A549 (cell line): ENCODE measurements around the gene GBA2. TPM values are rescaled to one million over a fixed set of nuclear protein-coding genes. Genes with fewer than 3 reads are reported as not detected.

Experiments used
- ATAC-seq, 2 experiments: fragments of 200-7000 bp in 1 of 2; fragments of >200 bp in 1 of 2; cut with Nextera tagmentation in 1 of 2; cut with Tn5 transposase in 1 of 2; 3 replicates each; pipeline versions ENCODE4 v1.8.0 to v1.9.1; 2018 to 2020; ENCODE audit warnings: mild to moderate bottlenecking in 1 of 2, moderate library complexity in 1 of 2
- CTCF ChIA-PET: fragments of 300-600 bp; sonication (Branson Sonifier 250); formaldehyde crosslinking; extraction: SDS; loops from one replicate; lab custom pipeline; 2021; ENCODE audit warnings: antibody characterized with exemption, inconsistent platforms; lab: Yijun Ruan, JAX
- POLR2A ChIA-PET: fragments of 350-600 bp; formaldehyde crosslinking; extraction: SDS; loops from one replicate; lab custom pipeline; 2021; ENCODE audit warnings: antibody characterized with exemption, inconsistent platforms; lab: Yijun Ruan, JAX
- DNase-seq, 2 experiments: peaks; one replicate each; pipeline versions ENCODE4 v3.0.0 to v3.0.0-alpha.2; 2011 to 2016; ENCODE audit warnings: low read depth in 1 of 2, low spot score in 1 of 2
- FAIRE-seq: peaks from 2 replicates; lab custom pipeline; 2011; peaks lifted over from hg19 to GRCh38; lab: Jason Lieb, UNC
- H3K27ac ChIP-seq, 2 experiments: fragments of >200 bp; sonication (Bioruptor Twin); formaldehyde crosslinking; 3 replicates each; pipeline ENCODE4 v1.5.1; 2016 to 2017
- H3K4me1 ChIP-seq: fragments of >200 bp; sonication (Bioruptor Twin); formaldehyde crosslinking; 3 replicates; pipeline ENCODE4 v1.6.1; 2016
- H3K4me2 ChIP-seq: fragments of >200 bp; sonication (Bioruptor Twin); formaldehyde crosslinking; 3 replicates; pipeline ENCODE4 v1.6.1; 2016
- H3K4me3 ChIP-seq: fragments of >200 bp; sonication (Bioruptor Twin); formaldehyde crosslinking; 3 replicates; pipeline ENCODE4 v1.5.1; 2016
- H3K9me3 ChIP-seq: fragments of >200 bp; sonication (Bioruptor Twin); formaldehyde crosslinking; 3 replicates; pipeline ENCODE4 v1.6.1; 2016
- CEBPB ChIP-seq, 2 experiments: fragments of >200 bp in 1 of 2; sonication (Bioruptor Twin) in 1 of 2; formaldehyde crosslinking in 1 of 2; IDR thresholded peaks; 2 replicates each; pipeline ENCODE4 v1.6.1; 2012 to 2016
- EHF ChIP-seq: fragments of 250-450 bp; sonication (Bioruptor Pico); IDR thresholded peaks from 2 replicates; pipeline ENCODE4 v1.5.0; 2020; ENCODE audit warnings: mild to moderate bottlenecking
- FOXS1 ChIP-seq: fragments of 250-450 bp; sonication (Bioruptor Pico); IDR thresholded peaks from 2 replicates; pipeline ENCODE4 v1.5.0; 2020; ENCODE audit warnings: mild to moderate bottlenecking, moderate library complexity
- HMGXB4 ChIP-seq: fragments of 250-450 bp; sonication (Bioruptor Pico); IDR thresholded peaks from 2 replicates; pipeline ENCODE4 v1.5.0; 2021; ENCODE audit warnings: mild to moderate bottlenecking, moderate library complexity, borderline replicate concordance
- HOXA7 ChIP-seq: fragments of 250-450 bp; sonication (Bioruptor Pico); IDR thresholded peaks from 2 replicates; pipeline ENCODE4 v1.5.0; 2020; ENCODE audit warnings: mild to moderate bottlenecking, moderate library complexity
- KDM5A ChIP-seq: fragments of 200-600 bp; sonication (generic); IDR thresholded peaks from 2 replicates; pipeline ENCODE4 v1.6.1; 2016; ENCODE audit warnings: antibody characterized with exemption, mild to moderate bottlenecking
- NFE2L2 ChIP-seq: fragments of 150-350 bp; conservative IDR thresholded peaks from 2 replicates; pipeline ENCODE4 v1.6.1; 2014; ENCODE audit warnings: low read length
- NR3C1 ChIP-seq: fragments of >200 bp; sonication (Bioruptor Twin); formaldehyde crosslinking; IDR thresholded peaks from 3 replicates; pipeline ENCODE4 v1.6.1; 2017
- POLR2A ChIP-seq: IDR thresholded peaks from 2 replicates; pipeline ENCODE4 v1.6.1; 2012; ENCODE audit warnings: mild to moderate bottlenecking, low read length
- RAD21 ChIP-seq, 2 experiments: fragments of >200 bp in 1 of 2; sonication (Bioruptor Twin) in 1 of 2; formaldehyde crosslinking in 1 of 2; IDR thresholded peaks in 1 of 2; conservative IDR thresholded peaks in 1 of 2; 2 replicates in 1 of 2; 3 replicates in 1 of 2; pipeline ENCODE4 v1.6.1; 2012 to 2018; ENCODE audit warnings: inconsistent platforms in 1 of 2
- ZC3H11A ChIP-seq: fragments of 450-650 bp; IDR thresholded peaks from 2 replicates; pipeline ENCODE4 v1.6.1; 2014; ENCODE audit warnings: antibody characterized with exemption, mild to moderate bottlenecking
- WGBS: methylation state at CpG from one replicate; pipeline ENCODE4 v1.1.6; 2017; ENCODE audit errors: missing lambda C conversion rate; 5-methylcytosine and 5-hydroxymethylcytosine counted together
- polyA plus RNA-seq, 4 experiments: library from polyadenylated mRNA; depleted of rRNA in 3 of 4; stranded (reverse); fragments of >200 nt; fragmentation: RNase III in 1 of 4; extraction: RNeasy Plus Mini Kit Qiagen cat#74134 plus additional on column Dnase treatment in 1 of 4; gene quantifications; 2 replicates in 3 of 4; 3 replicates in 1 of 4; pipeline ENCODE4 v1.2.3, GENCODE V29; 2011 to 2017
- TF ChIP-seq, protein P1 (sequence below): fragments of >200 bp; sonication (Bioruptor Twin); formaldehyde crosslinking; IDR thresholded peaks from 3 replicates; pipeline ENCODE4 v1.5.1; 2016
- TF ChIP-seq, protein P2 (sequence below): fragments of >200 bp; sonication (Bioruptor Twin); formaldehyde crosslinking; IDR thresholded peaks from 2 replicates; pipeline ENCODE4 v1.6.1; 2016

Gene GBA2
- polyA plus RNA-seq, 2 of the 4 experiments (the other 2 are of a cell fraction), result 38.9 to 40.0 TPM

- WGBS, result 88% methylated on average over 7 of the region's 7 CpGs
- H3K27ac ChIP-seq, result no peak overlapping the region
- TF ChIP-seq KDM5A (no peak), CEBPB (IDR thresholded peaks at IDR 0.05) (no peak)
- TF ChIP-seq, protein P1, sequence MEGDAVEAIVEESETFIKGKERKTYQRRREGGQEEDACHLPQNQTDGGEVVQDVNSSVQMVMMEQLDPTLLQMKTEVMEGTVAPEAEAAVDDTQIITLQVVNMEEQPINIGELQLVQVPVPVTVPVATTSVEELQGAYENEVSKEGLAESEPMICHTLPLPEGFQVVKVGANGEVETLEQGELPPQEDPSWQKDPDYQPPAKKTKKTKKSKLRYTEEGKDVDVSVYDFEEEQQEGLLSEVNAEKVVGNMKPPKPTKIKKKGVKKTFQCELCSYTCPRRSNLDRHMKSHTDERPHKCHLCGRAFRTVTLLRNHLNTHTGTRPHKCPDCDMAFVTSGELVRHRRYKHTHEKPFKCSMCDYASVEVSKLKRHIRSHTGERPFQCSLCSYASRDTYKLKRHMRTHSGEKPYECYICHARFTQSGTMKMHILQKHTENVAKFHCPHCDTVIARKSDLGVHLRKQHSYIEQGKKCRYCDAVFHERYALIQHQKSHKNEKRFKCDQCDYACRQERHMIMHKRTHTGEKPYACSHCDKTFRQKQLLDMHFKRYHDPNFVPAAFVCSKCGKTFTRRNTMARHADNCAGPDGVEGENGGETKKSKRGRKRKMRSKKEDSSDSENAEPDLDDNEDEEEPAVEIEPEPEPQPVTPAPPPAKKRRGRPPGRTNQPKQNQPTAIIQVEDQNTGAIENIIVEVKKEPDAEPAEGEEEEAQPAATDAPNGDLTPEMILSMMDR, result no peak
- no peaks in the 10 kb centered on the region for H3K9me3 ChIP-seq
- peaks cover 23% of the 10 kb centered on the region for H3K4me1 ChIP-seq
- H3K4me2 ChIP-seq, result no peak overlapping the region
- ChIA-PET CTCF (interaction anchor here (0.6 to 13.6 kb wide), 6 partner anchors 11 to 358 kb away, joined by 3 to 122 read pairs (median 3); no protein-coding TSS in a partner anchor), POLR2A (interaction anchor here (0.7 kb wide), 1 partner anchor 18 kb away, joined by 3 read pairs; no protein-coding TSS in a partner anchor)
- FAIRE-seq, result no peak
- no peak overlapping the region for H3K4me3 ChIP-seq
- no peak; a peak in 1 of 6 replicates for ATAC-seq
- no peak for DNase-seq
These were observed 26.0 kb upstream of the GBA2 start for GRCh38 chr9:35774907-35775635.

DNA sequence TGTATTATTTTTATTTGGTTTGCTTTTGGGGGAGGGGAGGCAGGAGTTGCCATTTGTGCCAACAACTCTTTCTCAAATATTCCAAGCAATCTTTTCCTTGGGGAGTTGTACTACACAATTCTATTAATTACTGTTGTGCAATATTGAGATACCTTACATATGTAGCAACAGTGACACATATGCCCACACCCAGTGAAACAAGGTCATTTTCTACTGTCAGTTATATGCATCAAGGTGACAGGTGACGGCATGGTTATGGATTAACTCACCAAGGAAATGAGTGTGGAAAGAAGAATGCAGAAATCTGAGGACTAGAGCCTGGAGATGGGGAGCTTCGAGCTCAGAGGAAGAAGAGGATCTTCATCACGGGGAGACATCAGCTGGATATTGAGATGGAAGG is 22.9 kb upstream of the GBA2 start:
- CTCF ChIA-PET, result interaction anchor here (1.1 to 13.6 kb wide), 3 partner anchors 9 to 17 kb away, joined by 4 to 122 read pairs (median 16); no protein-coding TSS in a partner anchor
- ATAC-seq (peak in 1 of 2 experiments; percentile 26; a peak in 1 of 6 replicates), FAIRE-seq (no peak)

GRCh38 chr9:35771534-35771933 is 22.5 kb upstream of the GBA2 start:
- ATAC-seq (peak in 1 of 2 experiments; percentile 39; a peak in 1 of 6 replicates), FAIRE-seq (no peak), DNase-seq (peak in 1 of 2 experiments; percentile 14)
- no peaks in the 10 kb centered on the region for H3K9me3 ChIP-seq
- TF ChIP-seq, protein P2, sequence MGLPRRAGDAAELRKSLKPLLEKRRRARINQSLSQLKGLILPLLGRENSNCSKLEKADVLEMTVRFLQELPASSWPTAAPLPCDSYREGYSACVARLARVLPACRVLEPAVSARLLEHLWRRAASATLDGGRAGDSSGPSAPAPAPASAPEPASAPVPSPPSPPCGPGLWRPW, result no peak
- no peak overlapping the region for H3K4me3 ChIP-seq
- POLR2A ChIA-PET, result interaction anchor here (0.9 kb wide), 1 partner anchor 15 kb away, joined by 4 read pairs; no protein-coding TSS in a partner anchor
- WGBS, result 31% methylated on average over 1 of the region's 1 CpG
- CTCF ChIA-PET, result interaction anchor here (1.1 to 13.6 kb wide), 6 partner anchors 9 to 111 kb away, joined by 4 to 122 read pairs (median 6); partner anchors contain the start of gene SPAG8
- peaks cover 23% of the 10 kb centered on the region for H3K4me1 ChIP-seq
- no peak overlapping the region for H3K27ac ChIP-seq
- H3K4me2 ChIP-seq, result peak overlapping the region; percentile 61

More for the DNA sequence above, 22.9 kb upstream of the GBA2 start:
- Histone ChIP-seq H3K27ac (no peak overlapping the region), H3K4me3 (no peak overlapping the region), H3K9me3 (no peaks in the 10 kb centered on the region), H3K4me1 (peaks cover 23% of the 10 kb centered on the region)
- peak in 1 of 2 experiments; percentile 14 for DNase-seq
- TF ChIP-seq EHF (CRISPR knock-in tag) (no peak), CEBPB (IDR thresholded peaks at IDR 0.05) (peak; percentile 56 to 61; a peak in 3 of 4 replicates)
- TF ChIP-seq, all 56 proteins: peak for 1
- 22% methylated on average over 3 of the region's 3 CpGs for WGBS
- peak overlapping the region; percentile 61 for H3K4me2 ChIP-seq
- POLR2A ChIA-PET, result interaction anchor here (0.9 kb wide), 1 partner anchor 15 kb away, joined by 4 read pairs; no protein-coding TSS in a partner anchor

GRCh38 chr9:35771075-35771433 is 22.0 kb upstream of the GBA2 start:
- Histone ChIP-seq H3K4me3 (no peak overlapping the region), H3K4me2 (peak overlapping the region; percentile 61), H3K27ac (no peak overlapping the region), H3K4me1 (peaks cover 23% of the 10 kb centered on the region)
- POLR2A ChIA-PET, result interaction anchor here (0.9 kb wide), 1 partner anchor 14 kb away, joined by 4 read pairs; no protein-coding TSS in a partner anchor
- whole genome bisulfite sequencing, result 42% methylated on average over 4 of the region's 4 CpGs
- no peak for TF ChIP-seq ZC3H11A
- no peak for TF ChIP-seq POLR2A
- TF ChIP-seq NFE2L2, result no peak
- no peak for TF ChIP-seq NR3C1
- no peak for TF ChIP-seq EHF (CRISPR knock-in tag)
- no peak for TF ChIP-seq FOXS1 (CRISPR knock-in tag)
- no peak for TF ChIP-seq HOXA7 (CRISPR knock-in tag)
- TF ChIP-seq RAD21 (conservative IDR thresholded peaks at IDR 0.05 in 1 of 2, IDR thresholded peaks at IDR 0.05 in 1 of 2), result no peak
- no peak for TF ChIP-seq HMGXB4 (CRISPR knock-in tag)
- TF ChIP-seq, all 56 proteins: peak for 0
- H3K9me3 ChIP-seq, result no peaks in the 10 kb centered on the region
- ATAC-seq, result peak in 1 of 2 experiments; percentile 55; a peak in 3 of 6 replicates
- CTCF ChIA-PET, result interaction anchor here (0.8 to 13.6 kb wide), 7 partner anchors 15 to 121 kb away, joined by 3 to 122 read pairs (median 6); partner anchors contain the start of gene SPAG8
- no peak for DNase-seq
- peak; percentile 36 for FAIRE-seq
